Measurements from ENCODE around the gene ZNF580.

GRCh38 chr19:55650126-55650557 lies 9.3 kb downstream of the ZNF580 start:
- TF ChIP-seq ZNF70 (CRISPR knock-in tag; IDR thresholded peaks at IDR 0.05): no peak
- no peak for TF ChIP-seq ZFP3 (CRISPR knock-in tag; IDR thresholded peaks at IDR 0.05)
- no peak for TF ChIP-seq PATZ1 (CRISPR knock-in tag; IDR thresholded peaks at IDR 0.05; ENCODE audit: borderline replicate concordance)
- TF ChIP-seq ZC3H10 (CRISPR knock-in tag; IDR thresholded peaks at IDR 0.05): no peak
- TF ChIP-seq OSR1 (CRISPR knock-in tag; IDR thresholded peaks at IDR 0.05): no peak
- no peak for TF ChIP-seq ARNTL (CRISPR knock-in tag; IDR thresholded peaks at IDR 0.05; ENCODE audit: borderline replicate concordance, low read depth)
- TF ChIP-seq RARB (CRISPR knock-in tag; IDR thresholded peaks at IDR 0.05): no peak
- TF ChIP-seq ZFP30 (CRISPR knock-in tag; IDR thresholded peaks at IDR 0.05): no peak
- TF ChIP-seq ZNF8 (CRISPR knock-in tag; IDR thresholded peaks at IDR 0.05): no peak
- no peak for TF ChIP-seq CREB5 (CRISPR knock-in tag; IDR thresholded peaks at IDR 0.05; ENCODE audit: low read depth)
- TF ChIP-seq BACH2 (CRISPR knock-in tag; IDR thresholded peaks at IDR 0.05; ENCODE audit: borderline replicate concordance): no peak
- no peak for TF ChIP-seq GLIS3 (CRISPR knock-in tag; IDR thresholded peaks at IDR 0.05)
